Measurements from ENCODE around the gene KCNG2. TPM values are rescaled to one million over a fixed set of nuclear protein-coding genes. Genes with fewer than 3 reads are reported as not detected.

KCNG2 gene
- total and polyA plus RNA-seq, 4 experiments from 2014 or later, result not detected

- Mint-ChIP-seq H3K36me3 (no peaks in the 10 kb centered on the region), H3K9me3 (peaks cover 0 to 25% (median 15%) of the 10 kb centered on the region in 8 donors), H3K4me3 (no peak overlapping the region), H3K4me1 (no peaks in the 10 kb centered on the region), H3K27me3 (no peaks in the 10 kb centered on the region), H3K27ac (no peak overlapping the region)
- Histone ChIP-seq H3K4me1 (ENCODE audit: insufficient read depth, low read length) (no peaks in the 10 kb centered on the region), H3K9me3 (ENCODE audit: control insufficient read depth in 1 of 2, low read length in 2 of 2) (peaks cover 0 to 5% of the 10 kb centered on the region in 2 donors), H3K4me3 (ENCODE audit: low read length in 2 of 2) (no peak overlapping the region), H3K36me3 (ENCODE audit: insufficient read depth, low read length) (no peaks in the 10 kb centered on the region), H3K27me3 (ENCODE audit: insufficient read depth, low read length) (no peaks in the 10 kb centered on the region), H3K27ac (ENCODE audit: low read depth, low read length) (no peak overlapping the region)
- ChIA-PET CTCF (ENCODE audit: partially characterized antibody) (no interaction called here), POLR2A (ENCODE audit: partially characterized antibody) (no interaction called here)
- DNase-seq, result no peak
- intact Hi-C loops (cut with micrococcal nuclease), result no loop called here
These were observed 87.4 kb downstream of the KCNG2 start for GRCh38 chr18:79884963-79885728.

GRCh38 chr18:79887181-79888000 is 89.7 kb downstream of the KCNG2 start:
- H3K9me3 Mint-ChIP-seq, result peaks cover 0 to 44% (median 36%) of the 10 kb centered on the region in 8 donors
- POLR2A ChIA-PET (ENCODE audit: partially characterized antibody), result no interaction called here
- no peaks in the 10 kb centered on the region for H3K4me1 Mint-ChIP-seq
- H3K27ac Mint-ChIP-seq, result no peak overlapping the region
- Histone ChIP-seq H3K4me1 (ENCODE audit: insufficient read depth, low read length) (no peaks in the 10 kb centered on the region), H3K27me3 (ENCODE audit: insufficient read depth, low read length) (no peaks in the 10 kb centered on the region), H3K36me3 (ENCODE audit: insufficient read depth, low read length) (no peaks in the 10 kb centered on the region), H3K27ac (ENCODE audit: low read depth, low read length) (no peak overlapping the region), H3K4me3 (ENCODE audit: low read length in 2 of 2) (no peak overlapping the region), H3K9me3 (ENCODE audit: control insufficient read depth in 1 of 2, low read length in 2 of 2) (peaks cover 0 to 14% of the 10 kb centered on the region in 2 donors)
- no peaks in the 10 kb centered on the region for H3K27me3 Mint-ChIP-seq
- H3K36me3 Mint-ChIP-seq, result peaks cover 0 to 2% of the 10 kb centered on the region in 2 donors
- intact Hi-C loops (cut with micrococcal nuclease), result no loop called here
- no peak for DNase-seq
- CTCF ChIA-PET (ENCODE audit: partially characterized antibody), result no interaction called here
- no peak overlapping the region for H3K4me3 Mint-ChIP-seq

GRCh38 chr18:79888016-79888415 is 90.3 kb downstream of the KCNG2 start:
- H3K36me3 ChIP-seq (ENCODE audit: insufficient read depth, low read length), result no peaks in the 10 kb centered on the region
- no peak for DNase-seq
- no peaks in the 10 kb centered on the region for H3K4me1 ChIP-seq (ENCODE audit: insufficient read depth, low read length)
- peaks cover 0 to 3% of the 10 kb centered on the region in 2 donors for H3K36me3 Mint-ChIP-seq
- H3K27me3 Mint-ChIP-seq, result no peaks in the 10 kb centered on the region
- no peak overlapping the region for H3K4me3 ChIP-seq (ENCODE audit: low read length in 2 of 2)
- H3K4me1 Mint-ChIP-seq, result no peaks in the 10 kb centered on the region
- H3K9me3 Mint-ChIP-seq, result peaks cover under 1 to 51% (median 42%) of the 10 kb centered on the region in 8 donors
- H3K27ac ChIP-seq (ENCODE audit: low read depth, low read length), result no peak overlapping the region
- H3K4me3 Mint-ChIP-seq, result no peak overlapping the region
- H3K27me3 ChIP-seq (ENCODE audit: insufficient read depth, low read length), result no peaks in the 10 kb centered on the region
- CTCF ChIA-PET (ENCODE audit: partially characterized antibody), result no interaction called here
- no peak overlapping the region for H3K27ac Mint-ChIP-seq
- H3K9me3 ChIP-seq (ENCODE audit: control insufficient read depth in 1 of 2, low read length in 2 of 2), result peaks cover 0 to 16% of the 10 kb centered on the region in 2 donors
- intact Hi-C loops (cut with micrococcal nuclease), result no loop called here
- POLR2A ChIA-PET (ENCODE audit: partially characterized antibody), result no interaction called here

GRCh38 chr18:79889569-79889968 is 91.8 kb downstream of the KCNG2 start:
- H3K27me3 Mint-ChIP-seq, result no peaks in the 10 kb centered on the region
- peaks cover 0 to 3% of the 10 kb centered on the region in 2 donors for H3K36me3 Mint-ChIP-seq
- intact Hi-C loops (cut with micrococcal nuclease), result no loop called here
- H3K27ac ChIP-seq (ENCODE audit: low read depth, low read length), result no peak overlapping the region
- H3K9me3 Mint-ChIP-seq, result peaks cover 8 to 65% (median 55%) of the 10 kb centered on the region in 8 donors
- H3K4me1 Mint-ChIP-seq, result no peaks in the 10 kb centered on the region
- no peaks in the 10 kb centered on the region for H3K4me1 ChIP-seq (ENCODE audit: insufficient read depth, low read length)
- no peaks in the 10 kb centered on the region for H3K27me3 ChIP-seq (ENCODE audit: insufficient read depth, low read length)
- ChIA-PET CTCF (ENCODE audit: partially characterized antibody) (no interaction called here), POLR2A (ENCODE audit: partially characterized antibody) (no interaction called here)
- no peak overlapping the region for H3K4me3 Mint-ChIP-seq
- DNase-seq, result no peak
- H3K4me3 ChIP-seq (ENCODE audit: low read length in 2 of 2), result no peak overlapping the region
- H3K9me3 ChIP-seq (ENCODE audit: control insufficient read depth in 1 of 2, low read length in 2 of 2), result peaks cover 0 to 16% of the 10 kb centered on the region in 2 donors
- no peak overlapping the region for H3K27ac Mint-ChIP-seq
- H3K36me3 ChIP-seq (ENCODE audit: insufficient read depth, low read length), result no peaks in the 10 kb centered on the region

- H3K27me3 ChIP-seq (ENCODE audit: insufficient read depth, low read length), result no peaks in the 10 kb centered on the region
- intact Hi-C loops (cut with micrococcal nuclease), result no loop called here
- CTCF ChIA-PET (ENCODE audit: partially characterized antibody), result no interaction called here
- Mint-ChIP-seq H3K27ac (no peak overlapping the region), H3K9me3 (peaks cover 16 to 74% (median 65%) of the 10 kb centered on the region in 8 donors), H3K4me3 (no peak overlapping the region), H3K4me1 (no peaks in the 10 kb centered on the region), H3K27me3 (no peaks in the 10 kb centered on the region), H3K36me3 (peaks cover 0 to 6% of the 10 kb centered on the region in 2 donors)
- H3K4me3 ChIP-seq (ENCODE audit: low read length in 2 of 2), result no peak overlapping the region
- H3K36me3 ChIP-seq (ENCODE audit: insufficient read depth, low read length), result no peaks in the 10 kb centered on the region
- POLR2A ChIA-PET (ENCODE audit: partially characterized antibody), result no interaction called here
- no peaks in the 10 kb centered on the region for H3K4me1 ChIP-seq (ENCODE audit: insufficient read depth, low read length)
- H3K9me3 ChIP-seq (ENCODE audit: control insufficient read depth in 1 of 2, low read length in 2 of 2), result peaks cover 0 to 16% of the 10 kb centered on the region in 2 donors
- DNase-seq, result no peak
- no peak overlapping the region for H3K27ac ChIP-seq (ENCODE audit: low read depth, low read length)
These were observed 92.9 kb downstream of the KCNG2 start for GRCh38 chr18:79890674-79891073.

- CTCF ChIA-PET (ENCODE audit: partially characterized antibody), result no interaction called here
- no peaks in the 10 kb centered on the region for H3K27me3 Mint-ChIP-seq
- POLR2A ChIA-PET (ENCODE audit: partially characterized antibody), result no interaction called here
These were observed 99.0 kb downstream of the KCNG2 start for GRCh38 chr18:79896738-79897137.

GRCh38 chr18:79897940-79898625 is 100.3 kb downstream of the KCNG2 start:
- no peaks in the 10 kb centered on the region for H3K4me1 ChIP-seq (ENCODE audit: insufficient read depth, low read length)
- no peak overlapping the region for H3K27ac ChIP-seq (ENCODE audit: low read depth, low read length)
- H3K27ac Mint-ChIP-seq, result no peak overlapping the region
- DNase-seq, result no peak
- H3K9me3 Mint-ChIP-seq, result peaks cover 15 to 56% (median 43%) of the 10 kb centered on the region in 8 donors
- peaks cover 19 to 21% of the 10 kb centered on the region in 2 donors for H3K36me3 Mint-ChIP-seq
- POLR2A ChIA-PET (ENCODE audit: partially characterized antibody), result no interaction called here
- peaks cover 0 to 5% of the 10 kb centered on the region in 2 donors for H3K9me3 ChIP-seq (ENCODE audit: control insufficient read depth in 1 of 2, low read length in 2 of 2)
- CTCF ChIA-PET (ENCODE audit: partially characterized antibody), result no interaction called here
- no peaks in the 10 kb centered on the region for H3K27me3 ChIP-seq (ENCODE audit: insufficient read depth, low read length)
- no peaks in the 10 kb centered on the region for H3K27me3 Mint-ChIP-seq
- H3K4me3 Mint-ChIP-seq, result no peak overlapping the region
- no peaks in the 10 kb centered on the region for H3K36me3 ChIP-seq (ENCODE audit: insufficient read depth, low read length)
- peaks cover 0 to 5% (median under 1%) of the 10 kb centered on the region in 4 donors for H3K4me1 Mint-ChIP-seq
- H3K4me3 ChIP-seq (ENCODE audit: low read length in 2 of 2), result no peak overlapping the region
- intact Hi-C loops (cut with micrococcal nuclease), result no loop called here

More at GRCh38 chr18:79896738-79897137, 99.0 kb downstream of the KCNG2 start:
- H3K27ac ChIP-seq (ENCODE audit: low read depth, low read length), result no peak overlapping the region
- no peak for DNase-seq
- intact Hi-C loops (cut with micrococcal nuclease), result no loop called here
- no peaks in the 10 kb centered on the region for H3K27me3 ChIP-seq (ENCODE audit: insufficient read depth, low read length)
- no peak overlapping the region for H3K4me3 ChIP-seq (ENCODE audit: low read length in 2 of 2)
- peaks cover 0 to 10% of the 10 kb centered on the region in 2 donors for H3K9me3 ChIP-seq (ENCODE audit: control insufficient read depth in 1 of 2, low read length in 2 of 2)
- Mint-ChIP-seq H3K9me3 (peaks cover 16 to 69% (median 56%) of the 10 kb centered on the region in 8 donors), H3K4me3 (no peak overlapping the region), H3K36me3 (peaks cover 7 to 12% of the 10 kb centered on the region in 2 donors), H3K27ac (no peak overlapping the region), H3K4me1 (peaks cover 0 to 2% (median 0%) of the 10 kb centered on the region in 4 donors)
- H3K36me3 ChIP-seq (ENCODE audit: insufficient read depth, low read length), result no peaks in the 10 kb centered on the region
- H3K4me1 ChIP-seq (ENCODE audit: insufficient read depth, low read length), result no peaks in the 10 kb centered on the region
